Pulmonary artery endothelial cell (primary cell): ENCODE measurements around the gene SLC7A8. TPM values are rescaled to one million over a fixed set of nuclear protein-coding genes. Genes with fewer than 3 reads are reported as not detected.

Experiments used
- DNase-seq: peaks from one replicate; pipeline ENCODE4 v3.0.0-alpha.2; 2011; ENCODE audit warnings: low read depth, low spot score
- total RNA-seq: library from RNA; depleted of rRNA; stranded (reverse); fragments of >200 nt; gene quantifications from 2 replicates; pipeline ENCODE4 v1.2.3, GENCODE V29; 2014

The SLC7A8 gene
- total RNA-seq, 1 donor from 2014 or later, result 0.46 TPM

DNA sequence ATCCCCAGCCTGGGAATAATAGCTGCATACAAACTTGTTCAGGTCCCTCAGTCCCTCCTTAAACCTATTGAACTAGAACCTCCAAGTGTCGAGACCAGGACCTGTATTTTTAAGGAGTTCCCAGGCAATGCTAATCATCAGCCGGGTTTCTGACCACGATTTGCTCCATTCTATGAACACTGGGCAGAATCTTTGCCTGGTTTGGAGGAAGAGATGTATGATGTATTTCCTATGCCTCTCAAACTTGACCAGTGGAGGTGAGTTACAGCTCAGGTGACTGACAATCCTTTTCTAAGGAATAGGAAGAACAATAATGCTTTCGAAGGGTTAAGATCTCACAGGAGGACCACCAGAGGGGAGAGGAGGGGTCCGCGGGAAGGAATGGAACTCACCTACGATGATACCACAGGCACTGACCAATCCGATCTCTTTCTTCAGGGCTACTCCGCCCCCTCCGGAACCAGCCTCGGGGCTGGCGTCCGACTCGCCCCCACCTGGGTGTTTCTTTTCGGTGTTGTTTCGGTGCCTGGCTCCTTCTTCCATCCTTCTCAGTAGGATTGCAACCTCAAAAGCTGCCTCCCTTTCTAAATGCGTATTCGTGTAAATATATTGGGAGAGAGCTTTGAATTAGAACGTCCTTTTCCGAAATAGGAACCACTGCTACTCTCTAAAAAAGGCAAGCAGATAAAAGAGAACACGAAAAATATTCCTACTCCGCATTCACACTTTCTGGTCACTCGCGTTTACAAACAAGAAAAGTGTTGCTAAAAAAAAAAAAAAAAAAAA is 895 bp downstream of the SLC7A8 start:
- no peak for DNase-seq

- DNase-seq, result no peak
Observed at GRCh38 chr14:23181946-23182345, 1.5 kb downstream of the SLC7A8 start.

GRCh38 chr14:23181453-23181852 is 2.0 kb downstream of the SLC7A8 start:
- no peak for DNase-seq

- DNase-seq, result no peak
Observed at GRCh38 chr14:23177181-23177580, 6.3 kb downstream of the SLC7A8 start.

- DNase-seq, result peak; percentile 30
Observed at GRCh38 chr14:23175823-23176222, 7.6 kb downstream of the SLC7A8 start.

DNA sequence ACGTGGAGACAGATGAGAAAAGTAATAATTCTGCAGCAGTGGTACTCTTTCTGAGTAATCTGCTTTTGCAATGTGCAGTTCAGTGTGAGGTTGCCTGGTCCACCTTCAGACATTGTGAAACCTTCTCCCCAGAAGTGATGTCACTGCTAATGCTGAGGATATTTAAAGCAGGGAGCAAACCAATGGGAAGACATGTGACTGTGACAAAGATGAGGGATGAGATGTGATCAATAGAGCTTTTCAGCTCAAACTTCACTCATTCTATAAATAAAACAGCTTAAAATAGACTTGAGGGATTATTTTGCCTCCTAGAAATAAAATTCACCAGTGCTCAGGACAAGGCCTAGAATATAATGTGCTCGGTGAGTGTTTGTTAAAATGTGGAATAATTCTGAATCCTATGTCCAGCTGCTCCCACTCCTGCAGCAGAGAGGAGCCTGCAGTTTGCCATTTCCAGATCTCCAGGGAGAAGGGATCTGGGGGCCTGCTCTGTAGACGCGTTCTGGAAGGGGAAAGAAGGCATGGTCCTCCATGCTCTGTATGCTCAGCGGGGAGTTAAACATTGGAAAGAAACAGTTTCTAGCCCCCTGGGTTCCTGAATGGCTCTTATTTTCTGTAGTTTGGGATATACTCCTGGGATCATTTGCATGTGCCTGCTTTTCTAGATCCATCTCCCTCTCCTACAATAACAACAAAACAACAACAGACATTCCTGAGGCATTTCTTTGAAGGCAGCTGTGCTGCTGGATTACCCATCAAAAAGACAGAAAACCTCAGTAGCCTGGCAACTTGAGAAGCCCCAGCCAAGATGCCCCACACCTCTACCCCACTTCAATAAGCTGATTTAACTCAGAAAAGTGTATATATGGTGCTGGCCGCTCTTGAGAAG is 8.9 kb downstream of the SLC7A8 start:
- no peak for DNase-seq

GRCh38 chr14:23173796-23174195 is 9.7 kb downstream of the SLC7A8 start:
- DNase-seq, result no peak

- DNase-seq, result no peak
Observed at GRCh38 chr14:23173031-23173430, 10.4 kb downstream of the SLC7A8 start.

GRCh38 chr14:23172574-23172973 is 10.9 kb downstream of the SLC7A8 start:
- DNase-seq, result no peak

GRCh38 chr14:23172096-23172495 is 11.4 kb downstream of the SLC7A8 start:
- no peak for DNase-seq

- DNase-seq, result no peak
Observed at GRCh38 chr14:23171222-23171975, 12.1 kb downstream of the SLC7A8 start.

DNA sequence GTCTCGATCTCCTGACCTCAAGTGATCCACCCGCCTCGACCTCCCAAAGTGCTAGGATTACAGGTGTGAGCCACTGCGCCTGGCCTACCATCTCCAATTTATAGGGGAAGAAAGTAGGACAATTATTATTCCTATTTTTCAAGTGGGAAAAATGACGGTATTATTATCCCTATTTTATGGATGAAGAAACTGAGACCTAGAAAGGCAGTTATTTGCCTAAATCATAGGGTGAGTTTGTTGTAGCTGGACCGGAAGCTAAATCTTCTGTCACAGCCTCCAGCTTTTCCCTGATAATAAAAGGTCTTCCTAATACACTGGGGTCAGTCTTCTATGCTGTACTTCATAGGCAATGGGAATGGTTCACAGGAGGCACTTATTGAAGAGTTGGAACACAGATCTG is 13.8 kb downstream of the SLC7A8 start:
- DNase-seq, result no peak

GRCh38 chr14:23168246-23168645 is 15.2 kb downstream of the SLC7A8 start:
- DNase-seq, result no peak

- no peak for DNase-seq
Observed at GRCh38 chr14:23167116-23167847, 16.2 kb downstream of the SLC7A8 start.

DNA sequence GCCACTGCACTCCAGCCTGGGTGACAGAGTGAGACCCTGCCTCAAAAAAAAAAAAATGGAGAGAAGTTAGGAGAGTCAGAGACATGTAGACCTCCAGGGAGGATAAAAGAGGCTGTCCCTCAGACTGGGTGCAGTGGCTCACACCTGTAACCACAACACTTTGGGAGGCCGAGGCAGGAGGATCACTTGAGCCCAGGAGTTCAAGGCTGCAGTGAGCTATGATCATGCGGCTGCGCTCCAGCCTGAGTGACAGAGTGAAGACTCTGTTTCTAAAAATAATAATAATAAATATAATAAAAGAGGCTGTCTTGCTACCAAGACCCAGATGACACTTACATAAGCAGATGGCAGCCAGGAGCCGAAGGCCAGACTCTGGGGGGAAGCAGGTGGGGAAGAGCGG is 18.5 kb downstream of the SLC7A8 start:
- no peak for DNase-seq

DNA sequence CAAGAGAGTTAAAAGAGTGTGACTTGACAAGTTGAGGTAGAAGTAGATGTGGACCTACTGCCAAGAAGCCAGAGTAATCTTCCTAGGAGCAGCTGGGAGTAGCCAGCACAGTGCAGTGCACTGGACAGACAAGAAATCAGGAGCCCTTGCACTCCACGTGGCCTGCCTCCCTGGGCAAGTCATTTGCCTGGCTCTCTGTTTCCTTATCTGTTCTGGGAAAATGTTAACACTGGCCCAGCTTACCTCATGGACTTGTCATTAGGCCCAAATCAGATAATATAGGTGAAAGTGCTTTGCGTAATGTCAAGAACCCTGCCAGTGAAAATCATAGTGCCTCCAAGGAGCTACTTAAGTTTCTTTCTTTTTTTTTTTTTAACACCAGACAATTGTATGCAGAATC is 19.2 kb downstream of the SLC7A8 start:
- no peak for DNase-seq

GRCh38 chr14:23163830-23164229 is 19.6 kb downstream of the SLC7A8 start:
- no peak for DNase-seq

DNA sequence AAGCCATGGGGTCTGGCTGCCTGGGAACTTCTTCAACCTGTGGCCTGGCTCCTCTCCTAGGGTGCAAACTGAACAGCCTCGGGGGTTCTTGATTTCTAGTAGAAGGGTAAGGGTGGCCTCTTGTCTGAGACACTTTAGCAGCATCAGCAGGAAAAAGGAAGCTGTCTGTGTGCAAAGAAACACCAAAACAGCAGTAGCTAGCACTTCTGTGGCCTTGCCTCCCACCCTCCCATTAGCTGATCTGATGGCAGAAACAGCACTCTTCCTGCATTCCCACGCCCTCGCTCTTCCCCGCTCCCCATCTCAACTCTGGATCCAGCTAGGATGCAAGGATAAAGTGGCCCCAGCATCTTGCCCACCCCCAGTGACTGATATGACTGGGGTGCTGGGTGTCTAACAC is 20.7 kb downstream of the SLC7A8 start:
- DNase-seq, result no peak

DNA sequence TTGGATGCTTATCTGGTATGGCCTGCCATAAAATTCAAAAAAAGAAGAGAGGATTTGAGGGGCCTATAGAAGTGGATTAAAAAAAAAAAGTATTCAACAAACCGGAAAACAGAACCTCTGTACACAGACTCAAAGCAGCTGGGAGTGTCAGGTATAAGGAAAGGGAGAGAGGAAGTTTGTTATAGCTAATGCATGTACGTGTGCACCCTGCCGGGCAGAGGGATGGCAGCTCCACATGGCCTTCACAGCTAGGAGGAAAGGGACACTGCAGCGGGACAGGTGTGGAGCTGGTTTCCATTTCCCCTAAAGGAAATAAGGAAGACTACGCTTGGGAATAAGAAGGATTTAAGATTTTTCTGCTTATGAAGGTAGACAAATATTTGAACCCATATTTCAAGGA is 21.5 kb downstream of the SLC7A8 start:
- DNase-seq, result no peak

GRCh38 chr14:23160924-23161522 is 22.4 kb downstream of the SLC7A8 start:
- DNase-seq, result no peak

DNA sequence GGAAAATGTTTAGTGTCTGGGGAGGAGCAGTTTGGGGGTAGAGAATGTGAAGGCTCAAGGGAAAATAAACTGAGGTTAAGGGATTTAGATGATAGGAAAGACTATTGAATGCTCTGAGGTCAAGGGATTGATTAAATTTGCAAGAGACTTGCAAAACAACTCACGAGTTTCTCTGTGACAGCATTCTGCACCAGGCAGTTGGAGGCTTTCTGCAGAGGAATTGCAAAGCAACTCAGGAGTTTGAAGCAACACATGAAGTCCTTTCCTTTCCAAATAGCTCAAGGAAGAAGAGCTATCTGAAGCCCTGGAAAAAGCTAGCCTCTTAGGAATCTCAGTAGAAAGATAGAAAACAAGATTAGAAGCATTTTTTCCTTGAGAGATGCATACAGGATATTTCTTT is 23.9 kb downstream of the SLC7A8 start:
- no peak for DNase-seq
